Heart right ventricle (tissue), 16 donors: Measurements from ENCODE around the gene CUEDC2. TPM values are rescaled to one million over a fixed set of nuclear protein-coding genes. Genes with fewer than 3 reads are reported as not detected.

ENCODE experiments used
- ATAC-seq, 8 donors: fragments of 200-7000 bp; cut with Tn5 transposase; one replicate each; pipeline ENCODE4 v1.9.1; 2020; ENCODE audit warnings: mild to moderate bottlenecking in 8 of 8, moderate library complexity in 8 of 8, moderate number of reproducible peaks in 1 of 8
- DNase-seq, 2 donors: peaks; one replicate each; pipeline ENCODE4 v3.0.0-alpha.2; 2020
- H3K27ac ChIP-seq, 10 donors: fragments of 200-600 bp; sonication (generic) in 2 of 10; one replicate each; pipeline versions ENCODE4 v1.5.0 to v1.8.0; 2020 to 2022; ENCODE audit warnings: mild to moderate bottlenecking in 3 of 10
- H3K27me3 ChIP-seq, 7 donors: fragments of 200-600 bp; one replicate each; pipeline ENCODE4 v1.8.0; 2021 to 2022; ENCODE audit warnings: mild to moderate bottlenecking in 2 of 7
- H3K36me3 ChIP-seq, 9 donors: fragments of 200-600 bp; sonication (generic) in 1 of 9; one replicate each; pipeline versions ENCODE4 v1.5.0 to v1.8.0; 2020 to 2022; ENCODE audit warnings: mild to moderate bottlenecking in 2 of 9
- H3K4me1 ChIP-seq, 9 donors: fragments of 200-600 bp; sonication (generic) in 1 of 9; one replicate each; pipeline versions ENCODE4 v1.5.0 to v1.8.0; 2020 to 2022; ENCODE audit warnings: mild to moderate bottlenecking in 4 of 9
- H3K4me3 ChIP-seq, 10 donors: fragments of 200-600 bp; sonication (generic) in 2 of 10; one replicate each; pipeline versions ENCODE4 v1.5.0 to v1.8.0; 2020 to 2022; ENCODE audit warnings: mild to moderate bottlenecking in 7 of 10, moderate library complexity in 2 of 10
- H3K9me3 ChIP-seq, 11 donors: fragments of 200-600 bp in 10 of 11; sonication (generic) in 2 of 11; one replicate each; pipeline versions ENCODE4 v1.5.0 to v1.8.0; 2013 to 2022; ENCODE audit warnings: mild to moderate bottlenecking in 2 of 11, control low read depth in 1 of 11, moderate library complexity in 1 of 11
- WGBS, 2 donors: extraction: QIAGEN DNeasy Blood & Tissue Kit; methylation state at CpG; one replicate each; pipeline ENCODE4 v1.1.7; 2013; ENCODE audit warnings: inconsistent platforms in 1 of 2; 5-methylcytosine and 5-hydroxymethylcytosine counted together
- intact Hi-C, 10 donors: fragments of 100-400 bp; cut with DNase I; formaldehyde crosslinking; loops; one replicate each; pipeline versions ENCODE4 v1.11.1 to v1.14.2; 2022
- polyA plus RNA-seq, 2 donors: library from polyadenylated mRNA; stranded (reverse); fragments of 200-250 nt; gene quantifications; one replicate each; pipeline ENCODE4 v1.2.3, GENCODE V29; 2013
- total RNA-seq, 10 donors: library from RNA; stranded (reverse); fragmentation: NEBNext Ultra II Directional in 3 of 10; extraction: Animal tissue kit (Norgen Biotek cat#: 25700) in 3 of 10; gene quantifications; one replicate each; pipeline versions ENCODE4 v1.2.1 to v1.2.4, GENCODE V29; 2021 to 2023
- TF ChIP-seq, protein P1 (sequence below), 9 donors: fragments of 200-600 bp; sonication (generic) in 2 of 9; IDR thresholded peaks; one replicate each; pipeline versions ENCODE4 v1.5.0 to v1.8.0; 2021 to 2022; ENCODE audit warnings: antibody characterized with exemption in 9 of 9, mild to moderate bottlenecking in 5 of 9, moderate library complexity in 1 of 9
- donor health status: Arrhythmogenic right ventricular cardiomyopathy.
- donor health status: ischemic (EF 13 %, LVEDD 7.1; RV severe dilation, severe dysfunction).
- donor health status: healthy with polysubstance abuse.
- donor health status: DM: no; HTN: yes; CAD: no.
- donor health status: DM: no; HTN: no; CAD: no.
- donor health status: ischemic (EF 25% LVEDD 6.9; RV normal size, moderate dysfunction).
- donor health status: ischemic (EF 25% LVEDD 5.7; RV mildly dilated, moderate dysfunction).
- donor health status: healthy.
- donor health status: DM: yes; HTN: yes; CAD: no.
- donor health status: Ischemic cardiomyopathy.
- donor health status: ischemic (EF 35%, LVEDD 5.7; RV mildly dilated, moderate dysfunction).
- donor health status: nonischemic (EF 11% LVEDD 7.7; RV severe dilation, severe dysfunction).
- donor health status: DM: yes; HTN: yes; CAD: no.
- donor health status: PGD.
- donor health status: ischemic (EF 29% LVEDD 5.4; RV normal size, mild dysfunction).
- donor health status: nonischemic (EF 23%, LVEDD 6.1; RV moderate dilation, normal function).

CUEDC2 gene
- total and polyA plus RNA-seq, 12 donors = 60.0 to 84.3 (median 79.1) TPM

DNA sequence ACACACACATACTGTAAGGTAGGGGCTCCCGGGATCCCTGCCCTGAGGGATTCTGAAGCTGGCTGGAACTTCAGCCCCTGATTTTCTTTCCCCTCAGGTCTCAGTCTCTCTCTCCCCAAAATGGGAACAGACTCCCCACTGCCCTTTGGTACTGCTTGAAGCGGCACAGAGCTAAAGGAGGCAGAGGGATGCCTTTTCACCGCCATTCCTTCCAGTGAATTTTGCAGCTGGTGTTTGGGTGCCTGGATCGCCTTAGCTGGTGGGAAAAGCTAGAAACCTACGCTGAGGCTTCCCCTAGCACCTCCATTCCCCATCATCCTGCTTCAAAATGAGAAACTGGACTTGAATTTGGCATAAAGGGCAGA, 2.7 kb upstream of the CUEDC2 start:
- H3K4me3 ChIP-seq = peak overlapping the region in 6 of 10 donors; percentile 27 to 51 (median 32)

GRCh38 chr10:102434394-102435132, 2.2 kb upstream of the CUEDC2 start:
- Histone ChIP-seq H3K27ac (peak overlapping the region in 2 of 10 donors; percentile 60 to 90), H3K4me1 (peaks cover 4 to 58% (median 12%) of the 10 kb centered on the region in 9 donors)
- ATAC-seq = peak in 2 of 8 donors; percentile 8 to 32

More for the DNA sequence above, 2.7 kb upstream of the CUEDC2 start:
- H3K4me1 ChIP-seq = peaks cover 4 to 58% (median 12%) of the 10 kb centered on the region in 9 donors
- peaks cover 0 to 18% (median 5%) of the 10 kb centered on the region in 7 donors for H3K27me3 ChIP-seq
- no peaks in the 10 kb centered on the region for H3K9me3 ChIP-seq
- peaks cover 0 to 3% (median 0%) of the 10 kb centered on the region in 9 donors for H3K36me3 ChIP-seq
- H3K27ac ChIP-seq = peak overlapping the region in 3 of 10 donors; percentile 19 to 90 (median 60)
- no peak for ATAC-seq
- 28 to 35% methylated on average over 5 of the region's 5 CpGs for WGBS, 2 donors
- no peak for DNase-seq
- TF ChIP-seq, protein P1, sequence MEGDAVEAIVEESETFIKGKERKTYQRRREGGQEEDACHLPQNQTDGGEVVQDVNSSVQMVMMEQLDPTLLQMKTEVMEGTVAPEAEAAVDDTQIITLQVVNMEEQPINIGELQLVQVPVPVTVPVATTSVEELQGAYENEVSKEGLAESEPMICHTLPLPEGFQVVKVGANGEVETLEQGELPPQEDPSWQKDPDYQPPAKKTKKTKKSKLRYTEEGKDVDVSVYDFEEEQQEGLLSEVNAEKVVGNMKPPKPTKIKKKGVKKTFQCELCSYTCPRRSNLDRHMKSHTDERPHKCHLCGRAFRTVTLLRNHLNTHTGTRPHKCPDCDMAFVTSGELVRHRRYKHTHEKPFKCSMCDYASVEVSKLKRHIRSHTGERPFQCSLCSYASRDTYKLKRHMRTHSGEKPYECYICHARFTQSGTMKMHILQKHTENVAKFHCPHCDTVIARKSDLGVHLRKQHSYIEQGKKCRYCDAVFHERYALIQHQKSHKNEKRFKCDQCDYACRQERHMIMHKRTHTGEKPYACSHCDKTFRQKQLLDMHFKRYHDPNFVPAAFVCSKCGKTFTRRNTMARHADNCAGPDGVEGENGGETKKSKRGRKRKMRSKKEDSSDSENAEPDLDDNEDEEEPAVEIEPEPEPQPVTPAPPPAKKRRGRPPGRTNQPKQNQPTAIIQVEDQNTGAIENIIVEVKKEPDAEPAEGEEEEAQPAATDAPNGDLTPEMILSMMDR (IDR thresholded peaks at IDR 0.05) = no peak
- intact Hi-C loops = no loop called here

DNA sequence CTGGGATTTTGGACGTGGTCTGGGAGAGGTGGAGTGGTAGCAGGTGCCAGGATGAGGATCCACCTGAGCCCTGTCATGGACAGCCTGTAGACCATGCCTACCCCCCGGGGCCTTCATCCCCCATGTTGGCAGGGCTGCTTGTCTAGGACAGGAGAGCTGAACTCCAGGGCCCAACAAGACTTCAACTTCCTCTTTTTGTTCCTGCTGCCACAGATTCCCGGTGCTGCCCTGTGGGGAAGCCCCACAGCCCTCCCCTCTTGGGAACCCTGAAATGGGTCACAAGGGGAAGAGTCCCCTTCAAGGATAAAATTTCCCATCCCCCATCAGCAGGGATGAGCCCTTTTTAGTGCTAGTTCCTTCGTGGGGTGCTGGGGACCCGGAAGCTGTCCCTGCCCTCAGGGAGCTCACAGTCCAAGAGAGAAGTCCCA, 1.3 kb upstream of the CUEDC2 start:
- H3K4me3 ChIP-seq = no peak overlapping the region
- peaks cover 0 to 18% (median 5%) of the 10 kb centered on the region in 7 donors for H3K27me3 ChIP-seq
- ATAC-seq (peak in 1 of 8 donors; percentile 5), DNase-seq (no peak)
- peak overlapping the region in 1 of 10 donors; percentile 90 for H3K27ac ChIP-seq
- no peaks in the 10 kb centered on the region for H3K9me3 ChIP-seq
- H3K4me1 ChIP-seq = peaks cover 4 to 58% (median 12%) of the 10 kb centered on the region in 9 donors
- TF ChIP-seq, protein P1 (IDR thresholded peaks at IDR 0.05) = no peak
- intact Hi-C loops = loop anchor here in 2 of 10 donors (2.0 to 5.0 kb wide), 2 partner anchors 69 kb away; partner anchors contain the start of genes ACTR1A (in 2 of the 2) and SUFU (in 2 of the 2)
- peaks cover 0 to 3% (median 0%) of the 10 kb centered on the region in 9 donors for H3K36me3 ChIP-seq
- WGBS, 2 donors = 57 to 65% methylated on average over 5 of the region's 5 CpGs

More at GRCh38 chr10:102434394-102435132, 2.2 kb upstream of the CUEDC2 start:
- TF ChIP-seq, protein P1 (IDR thresholded peaks at IDR 0.05) = no peak
- intact Hi-C loops = loop anchor here in 1 of 10 donors (5.0 kb wide), 1 partner anchor 68 kb away; the partner anchor contains the start of genes ACTR1A and SUFU
- H3K4me3 ChIP-seq = peak overlapping the region in 3 of 10 donors; percentile 34 to 51 (median 35)
- peaks cover 0 to 3% (median 0%) of the 10 kb centered on the region in 9 donors for H3K36me3 ChIP-seq
- no peaks in the 10 kb centered on the region for H3K9me3 ChIP-seq
- 25 to 34% methylated on average over 9 of the region's 9 CpGs for WGBS, 2 donors
- peaks cover 0 to 18% (median 5%) of the 10 kb centered on the region in 7 donors for H3K27me3 ChIP-seq
- DNase-seq = no peak

DNA sequence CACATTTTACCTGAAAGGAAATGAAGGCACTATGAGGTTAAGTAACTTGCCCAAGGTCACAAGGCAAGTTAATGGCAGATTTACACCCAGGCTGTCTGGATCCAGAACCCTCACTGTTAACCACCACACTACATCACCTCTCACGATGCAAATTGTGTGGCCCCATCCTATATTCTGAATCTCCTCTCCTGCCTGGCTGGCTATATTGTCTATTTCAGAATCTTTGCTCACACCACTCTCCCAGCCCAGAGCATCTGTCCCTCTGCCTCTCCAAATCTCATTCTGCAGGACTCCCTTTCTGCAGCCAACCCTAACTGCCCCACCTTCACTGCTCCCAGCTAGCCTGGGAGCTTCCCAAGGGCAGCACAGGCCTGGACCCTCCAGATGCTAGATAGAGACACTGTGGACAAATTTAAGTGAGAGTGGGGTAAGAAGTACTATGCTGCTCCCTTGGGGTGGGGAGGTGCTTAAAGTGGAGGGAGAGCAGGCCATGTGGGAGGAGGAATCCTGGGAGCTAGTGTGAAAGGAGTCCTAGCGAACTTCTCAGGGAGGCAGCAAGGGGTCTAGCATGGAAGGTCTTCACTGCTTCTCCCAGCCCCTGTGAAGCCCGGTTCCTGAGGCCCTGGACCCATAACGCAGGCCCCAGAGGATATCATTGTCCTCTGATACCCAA, 786 bp downstream of the CUEDC2 start:
- intact Hi-C loops = loop anchor here in 2 of 10 donors (2.0 to 5.0 kb wide), 2 partner anchors 71 kb away; partner anchors contain the start of genes ACTR1A (in 2 of the 2) and SUFU (in 2 of the 2)
- Histone ChIP-seq H3K27ac (peak overlapping the region; percentile 60 to 94 (median 90)), H3K4me3 (peak overlapping the region; percentile 82 to 99 (median 94)), H3K9me3 (no peaks in the 10 kb centered on the region), H3K4me1 (peaks cover 4 to 46% (median 12%) of the 10 kb centered on the region in 9 donors), H3K36me3 (peaks cover 0 to 3% (median 0%) of the 10 kb centered on the region in 9 donors), H3K27me3 (peaks cover 0 to 13% (median 5%) of the 10 kb centered on the region in 7 donors)
- ATAC-seq (peak in 6 of 8 donors; percentile 3 to 48 (median 8)), DNase-seq (no peak)
- TF ChIP-seq, protein P1 (IDR thresholded peaks at IDR 0.05) = no peak
- 17 to 19% methylated on average over 4 of the region's 4 CpGs for WGBS, 2 donors
